G401 (cell line): ENCODE measurements around the gene PLCB3. TPM values are rescaled to one million over a fixed set of nuclear protein-coding genes. Genes with fewer than 3 reads are reported as not detected.
"Not testable (repeated sequence)": the region's sequence is repeated elsewhere in the genome, so short reads cannot be mapped to it uniquely, and the experiment has no call there.

ENCODE experiments used
- DNase-seq: peaks from one replicate; pipeline ENCODE4 v3.0.0-alpha.2; 2015; ENCODE audit warnings: low spot score
- in situ Hi-C: cut with HindIII; loops from 2 replicates; pipeline ENCODE4 v1.10.0; 2016; ENCODE audit warnings: low sequenced_read_pairs, mixed read lengths
- total RNA-seq: library from RNA; depleted of rRNA; stranded (reverse); fragments of >200 nt; shearing (Covaris generic); gene quantifications from 2 replicates; pipeline ENCODE4 v1.2.3, GENCODE V29; 2014

PLCB3 gene
- total RNA-seq, 1 experiment from 2014 or later, result 62.7 TPM

GRCh38 chr11:64232967-64233315 is 18.4 kb upstream of the PLCB3 start:
- DNase-seq, result no peak
- in situ Hi-C loops, result no loop called here

- in situ Hi-C loops, result no loop called here
- DNase-seq, result no peak
Measured at GRCh38 chr11:64233913-64234586, 17.3 kb upstream of the PLCB3 start, which contains the start of gene VEGFB. VEGFB (plus strand) TSS chr11:64234584; CDS start chr11:64234834, 250 bp downstream.

- in situ Hi-C loops, result no loop called here
- DNase-seq, result no peak
Measured at GRCh38 chr11:64234647-64235379, 16.5 kb upstream of the PLCB3 start.

- no peak for DNase-seq
- in situ Hi-C loops, result no loop called here
Measured at GRCh38 chr11:64235437-64236161, 15.7 kb upstream of the PLCB3 start.

GRCh38 chr11:64237484-64237951 is 13.8 kb upstream of the PLCB3 start:
- DNase-seq, result no peak
- in situ Hi-C loops, result no loop called here

GRCh38 chr11:64238076-64238475 is 13.3 kb upstream of the PLCB3 start:
- in situ Hi-C loops, result no loop called here
- DNase-seq, result no peak

GRCh38 chr11:64238999-64239398 is 12.3 kb upstream of the PLCB3 start:
- in situ Hi-C loops, result no loop called here
- no peak for DNase-seq

GRCh38 chr11:64239662-64240434 is 11.5 kb upstream of the PLCB3 start:
- DNase-seq, result no peak
- in situ Hi-C loops, result no loop called here

GRCh38 chr11:64240435-64241240 is 10.7 kb upstream of the PLCB3 start, which contains the start of gene FKBP2:
FKBP2 (plus strand) TSS chr11:64241095; CDS start chr11:64242388, 1,293 bp downstream.
- peak; percentile 97 for DNase-seq
- in situ Hi-C loops, result no loop called here

GRCh38 chr11:64241241-64241490 is 10.2 kb upstream of the PLCB3 start:
- peak; percentile 99 for DNase-seq
- in situ Hi-C loops, result no loop called here

- in situ Hi-C loops, result no loop called here
- no peak for DNase-seq
Measured at GRCh38 chr11:64241491-64242374, 9.6 kb upstream of the PLCB3 start.

- in situ Hi-C loops, result no loop called here
- no peak for DNase-seq
Measured at GRCh38 chr11:64243236-64243854, 8.0 kb upstream of the PLCB3 start.

GRCh38 chr11:64244107-64244506 is 7.2 kb upstream of the PLCB3 start:
- in situ Hi-C loops, result no loop called here
- no peak for DNase-seq

GRCh38 chr11:64244966-64245365 is 6.4 kb upstream of the PLCB3 start:
- in situ Hi-C loops, result no loop called here
- DNase-seq, result no peak

GRCh38 chr11:64245401-64245796 is 5.9 kb upstream of the PLCB3 start:
- in situ Hi-C loops, result no loop called here
- DNase-seq, result no peak

- no peak for DNase-seq
- in situ Hi-C loops, result no loop called here
Measured at GRCh38 chr11:64245797-64246620, 5.3 kb upstream of the PLCB3 start.

GRCh38 chr11:64246621-64246870 is 4.8 kb upstream of the PLCB3 start:
- DNase-seq, in situ Hi-C loops: not testable (repeated sequence)
